Type B pancreatic cell (in vitro differentiated cells): ENCODE measurements around the gene RAN. TPM values are rescaled to one million over a fixed set of nuclear protein-coding genes. Genes with fewer than 3 reads are reported as not detected.
"Not testable (repeated sequence)": the region's sequence is repeated elsewhere in the genome, so short reads cannot be mapped to it uniquely, and the experiment has no call there.

ENCODE experiments used
- DNase-seq: peaks from one replicate; pipeline ENCODE4 v3.0.0; 2021; ENCODE audit warnings: mixed read lengths; ENCODE audit not compliant: unreplicated experiment; ENCODE audit errors: extremely low spot score
- H3K27ac Mint-ChIP-seq: 2 replicates; pipeline ENCODE4 v1.8.0; 2021; ENCODE audit warnings: mild to moderate bottlenecking, mixed read lengths
- H3K27me3 Mint-ChIP-seq: 2 replicates; pipeline ENCODE4 v1.8.0; 2021; ENCODE audit warnings: mixed read lengths
- H3K36me3 Mint-ChIP-seq: 2 replicates; pipeline ENCODE4 v1.8.0; 2021; ENCODE audit warnings: mixed read lengths
- H3K4me1 Mint-ChIP-seq: one replicate; pipeline ENCODE4 v1.8.0; 2021; ENCODE audit warnings: mixed read lengths; ENCODE audit not compliant: unreplicated experiment
- H3K4me3 Mint-ChIP-seq: 2 replicates; pipeline ENCODE4 v1.8.0; 2021; ENCODE audit warnings: mild to moderate bottlenecking, mixed read lengths
- H3K9me3 Mint-ChIP-seq: 2 replicates; pipeline ENCODE4 v1.8.0; 2021; ENCODE audit warnings: mixed read lengths
- total RNA-seq: library from RNA; stranded (reverse); gene quantifications from 2 replicates; pipeline ENCODE4 v1.2.1, GENCODE V29; 2021; ENCODE audit warnings: low replicate concordance
- TF ChIP-seq, protein P1 (sequence below): fragments of 200-600 bp; sonication (generic); conservative IDR thresholded peaks from 2 replicates; pipeline ENCODE4 v1.5.0; 2021; ENCODE audit warnings: antibody characterized with exemption, mild to moderate bottlenecking

Gene RAN
- total RNA-seq, 1 donor from 2014 or later, result 984 TPM

DNA sequence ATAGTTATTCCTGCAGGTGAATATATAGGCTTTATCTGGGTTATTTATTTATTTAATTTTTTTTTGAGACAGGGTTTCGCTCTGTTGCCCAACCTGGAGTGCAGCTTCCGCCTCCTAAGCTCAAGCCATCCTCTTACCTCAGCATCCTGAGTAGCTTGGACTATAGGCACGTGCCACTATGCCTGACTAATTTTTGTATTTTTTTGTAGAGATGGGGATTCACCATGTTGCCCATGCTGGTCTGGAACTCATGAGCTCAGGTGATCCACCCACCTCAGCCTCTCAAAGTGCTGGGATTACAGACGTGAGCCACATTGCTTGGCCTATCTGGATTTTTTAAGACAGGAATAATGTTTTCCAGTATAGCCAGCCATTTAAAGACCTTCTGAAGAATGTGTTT is 2.0 kb downstream of the RAN start:
- TF ChIP-seq, protein P1, sequence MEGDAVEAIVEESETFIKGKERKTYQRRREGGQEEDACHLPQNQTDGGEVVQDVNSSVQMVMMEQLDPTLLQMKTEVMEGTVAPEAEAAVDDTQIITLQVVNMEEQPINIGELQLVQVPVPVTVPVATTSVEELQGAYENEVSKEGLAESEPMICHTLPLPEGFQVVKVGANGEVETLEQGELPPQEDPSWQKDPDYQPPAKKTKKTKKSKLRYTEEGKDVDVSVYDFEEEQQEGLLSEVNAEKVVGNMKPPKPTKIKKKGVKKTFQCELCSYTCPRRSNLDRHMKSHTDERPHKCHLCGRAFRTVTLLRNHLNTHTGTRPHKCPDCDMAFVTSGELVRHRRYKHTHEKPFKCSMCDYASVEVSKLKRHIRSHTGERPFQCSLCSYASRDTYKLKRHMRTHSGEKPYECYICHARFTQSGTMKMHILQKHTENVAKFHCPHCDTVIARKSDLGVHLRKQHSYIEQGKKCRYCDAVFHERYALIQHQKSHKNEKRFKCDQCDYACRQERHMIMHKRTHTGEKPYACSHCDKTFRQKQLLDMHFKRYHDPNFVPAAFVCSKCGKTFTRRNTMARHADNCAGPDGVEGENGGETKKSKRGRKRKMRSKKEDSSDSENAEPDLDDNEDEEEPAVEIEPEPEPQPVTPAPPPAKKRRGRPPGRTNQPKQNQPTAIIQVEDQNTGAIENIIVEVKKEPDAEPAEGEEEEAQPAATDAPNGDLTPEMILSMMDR, result no peak
- DNase-seq, result no peak
- Mint-ChIP-seq H3K9me3 (no peaks in the 10 kb centered on the region), H3K27ac (peak overlapping the region; percentile 56), H3K27me3 (peaks cover 3% of the 10 kb centered on the region), H3K36me3 (peaks cover 46% of the 10 kb centered on the region), H3K4me1 (peaks cover 38% of the 10 kb centered on the region), H3K4me3 (peak overlapping the region; percentile 96)

DNA sequence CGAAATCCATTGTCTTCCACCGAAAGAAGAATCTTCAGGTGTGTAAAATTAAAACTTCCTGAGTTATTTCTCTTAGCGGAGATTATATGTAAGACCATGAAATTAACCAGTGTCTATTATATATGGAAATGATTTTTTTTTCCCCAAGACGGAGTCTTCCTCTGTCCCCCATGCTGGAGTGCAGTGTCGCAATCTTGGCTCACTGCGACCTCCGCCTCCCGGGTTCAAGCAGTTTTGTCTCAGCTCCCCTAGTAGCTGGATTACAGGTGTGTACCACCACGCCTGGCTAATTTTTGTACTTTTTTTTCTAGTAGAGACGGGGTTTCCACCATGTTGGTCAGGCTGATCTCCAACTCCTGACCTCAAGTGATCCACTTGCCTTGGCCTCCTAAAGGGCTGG is 2.8 kb downstream of the RAN start:
- no peaks in the 10 kb centered on the region for H3K9me3 Mint-ChIP-seq
- H3K27me3 Mint-ChIP-seq, result peaks cover 3% of the 10 kb centered on the region
- TF ChIP-seq, protein P1, result no peak
- peak overlapping the region; percentile 96 for H3K4me3 Mint-ChIP-seq
- H3K4me1 Mint-ChIP-seq, result peaks cover 44% of the 10 kb centered on the region
- peaks cover 46% of the 10 kb centered on the region for H3K36me3 Mint-ChIP-seq
- no peak for DNase-seq
- H3K27ac Mint-ChIP-seq, result no peak overlapping the region

DNA sequence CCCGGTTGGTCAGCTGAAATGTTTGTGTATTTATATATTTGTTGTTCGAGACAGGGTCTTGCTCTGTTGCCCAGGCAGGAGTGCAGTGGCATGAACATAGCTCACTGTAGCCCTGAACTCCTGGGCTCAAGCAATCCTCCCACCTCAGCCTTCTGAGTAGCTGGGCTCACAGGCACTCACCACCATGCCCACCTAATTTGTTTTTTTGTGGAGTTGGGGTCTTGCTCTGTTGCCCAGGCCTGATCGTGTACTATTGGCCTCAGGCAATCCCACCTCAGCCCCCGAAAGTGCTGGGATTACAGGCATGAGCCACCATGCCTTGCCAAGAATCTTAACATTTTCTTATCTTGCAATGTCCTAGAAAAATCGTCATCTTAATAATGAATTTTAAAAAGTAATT is 3.3 kb downstream of the RAN start:
- Mint-ChIP-seq H3K36me3 (peaks cover 46% of the 10 kb centered on the region), H3K27ac (no peak overlapping the region), H3K4me3 (no peak overlapping the region), H3K27me3 (peaks cover 3% of the 10 kb centered on the region), H3K4me1 (peaks cover 46% of the 10 kb centered on the region), H3K9me3 (no peaks in the 10 kb centered on the region)
- TF ChIP-seq, protein P1, result no peak
- no peak for DNase-seq

DNA sequence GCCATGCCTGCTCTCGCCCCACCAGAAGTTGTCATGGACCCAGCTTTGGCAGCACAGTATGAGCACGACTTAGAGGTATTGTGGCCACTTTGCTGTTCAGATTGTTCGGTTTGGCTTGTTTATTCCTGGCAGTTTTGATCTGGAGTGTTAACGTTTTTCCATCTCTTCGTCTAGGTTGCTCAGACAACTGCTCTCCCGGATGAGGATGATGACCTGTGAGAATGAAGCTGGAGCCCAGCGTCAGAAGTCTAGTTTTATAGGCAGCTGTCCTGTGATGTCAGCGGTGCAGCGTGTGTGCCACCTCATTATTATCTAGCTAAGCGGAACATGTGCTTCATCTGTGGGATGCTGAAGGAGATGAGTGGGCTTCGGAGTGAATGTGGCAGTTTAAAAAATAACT is 3.8 kb downstream of the RAN start:
- not testable (repeated sequence) for H3K27me3 Mint-ChIP-seq, DNase-seq, H3K9me3 Mint-ChIP-seq, H3K27ac Mint-ChIP-seq
- Mint-ChIP-seq H3K4me3 (peak overlapping the region; percentile 46), H3K36me3 (peaks cover 46% of the 10 kb centered on the region), H3K4me1 (peaks cover 49% of the 10 kb centered on the region)

DNA sequence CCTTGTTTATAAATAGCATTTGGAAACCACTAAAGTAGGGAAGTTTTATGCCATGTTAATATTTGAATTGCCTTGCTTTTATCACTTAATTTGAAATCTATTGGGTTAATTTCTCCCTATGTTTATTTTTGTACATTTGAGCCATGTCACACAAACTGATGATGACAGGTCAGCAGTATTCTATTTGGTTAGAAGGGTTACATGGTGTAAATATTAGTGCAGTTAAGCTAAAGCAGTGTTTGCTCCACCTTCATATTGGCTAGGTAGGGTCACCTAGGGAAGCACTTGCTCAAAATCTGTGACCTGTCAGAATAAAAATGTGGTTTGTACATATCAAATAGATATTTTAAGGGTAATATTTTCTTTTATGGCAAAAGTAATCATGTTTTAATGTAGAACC is 4.4 kb downstream of the RAN start:
- peaks cover 49% of the 10 kb centered on the region for H3K4me1 Mint-ChIP-seq
- H3K27me3 Mint-ChIP-seq, result peaks cover 6% of the 10 kb centered on the region
- TF ChIP-seq, protein P1, result no peak
- DNase-seq, result no peak
- H3K9me3 Mint-ChIP-seq, result no peaks in the 10 kb centered on the region
- H3K4me3 Mint-ChIP-seq, result no peak overlapping the region
- H3K36me3 Mint-ChIP-seq, result peaks cover 46% of the 10 kb centered on the region
- H3K27ac Mint-ChIP-seq, result no peak overlapping the region

DNA sequence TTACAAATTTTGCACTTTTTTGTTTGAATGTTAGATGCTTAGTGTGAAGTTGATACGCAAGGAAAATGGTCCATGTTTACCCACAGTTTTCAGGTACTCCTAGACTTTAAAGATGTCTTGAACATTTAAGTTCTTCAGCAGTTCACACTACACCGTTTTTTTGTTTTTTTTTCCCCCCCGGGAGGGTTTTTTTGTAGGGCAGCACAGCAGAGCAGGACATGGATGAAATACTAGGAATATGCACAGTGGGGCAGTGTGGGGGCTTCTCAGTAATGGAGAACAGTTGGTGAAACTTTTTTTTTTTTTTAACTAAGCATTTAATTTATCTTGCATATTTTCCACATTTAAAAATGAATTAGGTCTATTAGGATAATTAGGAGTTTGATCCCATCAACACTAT is 4.9 kb downstream of the RAN start:
- Mint-ChIP-seq H3K4me1 (peaks cover 49% of the 10 kb centered on the region), H3K4me3 (no peak overlapping the region), H3K36me3 (peaks cover 46% of the 10 kb centered on the region), H3K27me3 (peaks cover 6% of the 10 kb centered on the region), H3K27ac (no peak overlapping the region), H3K9me3 (no peaks in the 10 kb centered on the region)
- TF ChIP-seq, protein P1, result peak; percentile 41
- no peak for DNase-seq
